Smooth muscle cell of the brain vasculature (primary cell): ENCODE results near the gene DYNC2I2.
"Not testable (repeated sequence)": the region's sequence is repeated elsewhere in the genome, so short reads cannot be mapped to it uniquely, and the experiment has no call there.

Source experiments
- DNase-seq: peaks from one replicate; pipeline ENCODE4 v3.0.0-alpha.2; 2012; ENCODE audit warnings: low read depth, low spot score

Gene DYNC2I2

DNA sequence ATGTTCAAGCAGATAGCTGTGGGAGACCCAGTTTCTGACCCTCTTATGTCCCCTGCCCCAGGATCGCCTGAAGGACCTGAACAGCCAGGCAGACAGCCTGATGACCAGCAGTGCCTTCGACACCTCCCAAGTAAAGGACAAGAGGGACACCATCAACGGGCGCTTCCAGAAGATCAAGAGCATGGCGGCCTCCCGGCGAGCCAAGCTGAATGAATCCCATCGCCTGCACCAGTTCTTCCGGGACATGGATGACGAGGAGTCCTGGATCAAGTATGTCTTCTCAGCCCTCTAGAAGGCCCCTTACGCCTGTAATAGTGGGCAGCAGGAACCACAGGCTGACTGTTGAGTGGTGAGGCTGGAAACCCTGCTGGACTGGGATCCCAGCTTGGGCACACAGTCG is 41.1 kb downstream of the DYNC2I2 start:
- no peak for DNase-seq

DNA sequence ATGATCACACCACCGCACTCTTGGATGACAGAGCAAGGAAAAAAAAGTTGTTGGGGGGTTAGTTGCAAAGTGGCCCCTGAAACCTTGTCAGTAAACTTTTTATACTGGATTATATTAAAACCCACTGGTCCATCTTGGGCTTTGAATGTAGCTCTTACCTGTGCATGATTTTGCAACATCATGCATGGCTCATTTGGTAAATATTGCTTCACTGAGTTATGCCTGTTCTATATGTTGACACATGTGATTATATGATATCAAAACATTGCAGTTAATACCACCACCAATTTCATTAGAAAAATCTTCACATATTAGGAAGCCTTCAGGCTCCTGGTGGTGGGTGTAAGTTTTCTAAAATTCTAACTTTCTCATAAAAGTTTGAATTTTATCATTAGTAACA is 41.9 kb downstream of the DYNC2I2 start:
- DNase-seq = no peak

DNA sequence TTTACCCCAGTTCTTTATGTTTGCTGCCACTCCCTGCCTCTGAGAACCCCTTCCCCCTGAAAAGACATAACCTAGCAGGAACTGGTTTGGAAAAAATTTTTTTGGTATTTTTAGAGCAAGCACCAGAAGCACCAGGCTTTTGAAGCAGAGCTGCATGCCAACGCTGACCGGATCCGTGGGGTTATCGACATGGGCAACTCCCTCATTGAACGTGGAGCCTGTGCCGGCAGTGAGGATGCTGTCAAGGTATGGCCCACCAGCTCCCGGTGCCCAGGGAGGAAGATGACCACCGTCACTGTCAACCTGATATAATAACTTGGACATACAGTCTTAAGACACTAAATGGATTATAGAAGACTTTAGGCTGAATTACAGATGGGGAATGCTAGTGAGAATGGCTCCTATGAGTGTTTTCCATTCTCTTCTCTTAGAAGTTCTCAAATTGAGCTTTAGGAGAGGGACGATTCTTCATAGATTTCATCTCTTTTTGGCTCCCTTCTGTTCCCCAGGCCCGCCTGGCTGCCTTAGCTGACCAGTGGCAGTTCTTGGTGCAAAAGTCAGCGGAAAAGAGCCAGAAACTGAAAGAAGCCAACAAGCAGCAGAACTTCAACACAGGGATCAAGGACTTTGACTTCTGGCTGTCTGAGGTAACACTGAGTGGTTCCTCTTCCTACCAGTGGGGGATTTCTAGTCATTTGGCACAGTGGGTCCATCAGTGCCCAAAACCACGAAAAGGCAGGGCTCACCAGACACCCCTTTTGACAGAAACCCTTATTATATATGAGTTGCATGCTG is 44.9 kb downstream of the DYNC2I2 start:
- no peak for DNase-seq

DNA sequence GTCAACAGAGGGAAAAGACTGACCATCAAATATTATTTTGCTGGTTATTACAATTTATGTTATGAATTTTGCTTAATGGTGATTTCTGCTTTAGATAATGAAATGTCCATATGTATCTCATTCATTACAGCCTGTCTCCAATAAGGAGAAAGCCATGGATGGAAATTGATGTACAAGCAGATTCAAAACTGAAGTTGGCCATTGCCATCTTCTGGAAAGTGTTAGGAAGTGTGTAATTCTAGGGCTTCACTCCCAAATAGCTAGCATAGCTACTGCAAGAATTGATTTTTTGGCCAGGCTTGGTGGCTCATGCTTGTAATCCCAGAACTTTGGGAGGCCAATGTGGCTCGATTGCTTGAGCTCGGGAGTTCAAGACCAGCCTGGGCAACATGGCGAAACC is 45.8 kb downstream of the DYNC2I2 start:
- no peak for DNase-seq

DNA sequence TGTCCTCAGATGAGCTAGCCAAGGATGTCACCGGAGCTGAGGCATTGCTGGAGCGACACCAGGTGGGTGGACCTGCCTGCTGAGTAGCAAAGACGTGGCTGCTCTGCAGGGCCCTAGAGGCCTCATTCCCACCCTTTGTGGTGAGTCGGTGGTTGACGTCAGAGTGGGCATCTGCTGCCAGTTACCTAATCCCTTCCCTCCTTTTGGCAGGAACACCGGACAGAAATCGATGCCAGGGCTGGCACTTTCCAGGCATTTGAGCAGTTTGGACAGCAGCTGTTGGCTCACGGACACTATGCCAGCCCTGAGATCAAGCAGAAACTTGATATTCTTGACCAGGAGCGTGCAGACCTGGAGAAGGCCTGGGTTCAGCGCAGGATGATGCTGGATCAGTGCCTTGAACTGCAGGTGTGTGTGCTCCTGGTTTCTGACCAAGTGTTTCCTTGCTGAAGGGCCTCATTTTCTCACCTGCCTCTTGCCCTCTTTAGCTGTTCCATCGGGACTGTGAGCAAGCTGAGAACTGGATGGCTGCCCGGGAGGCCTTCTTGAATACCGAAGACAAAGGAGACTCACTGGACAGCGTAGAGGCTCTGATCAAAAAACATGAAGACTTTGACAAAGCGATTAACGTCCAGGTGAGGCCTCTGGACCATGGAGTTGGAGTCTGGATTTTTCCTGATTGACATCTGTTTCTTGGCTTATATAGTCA is 48.9 kb downstream of the DYNC2I2 start:
- no peak for DNase-seq

DNA sequence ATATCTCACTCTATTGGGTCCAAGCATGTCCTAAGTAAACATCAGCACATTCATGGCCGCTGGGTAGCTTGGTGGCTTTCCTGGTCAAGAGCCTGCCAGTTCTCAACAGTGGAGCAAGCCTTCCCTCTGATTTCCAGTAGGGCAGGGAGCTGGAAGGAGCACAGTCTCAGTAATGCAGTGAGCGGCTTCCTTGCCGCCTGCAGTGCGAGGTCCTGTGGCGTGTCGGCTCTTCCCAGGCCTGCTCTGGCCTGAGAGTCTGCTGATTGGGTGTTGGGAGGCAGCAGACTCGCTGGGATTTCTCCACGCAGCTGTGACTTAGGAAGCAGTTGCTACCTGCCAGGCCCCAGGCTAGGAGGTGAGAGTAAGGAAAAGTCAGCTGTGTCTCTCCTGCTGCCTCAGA is 53.0 kb downstream of the DYNC2I2 start:
- no peak for DNase-seq

DNA sequence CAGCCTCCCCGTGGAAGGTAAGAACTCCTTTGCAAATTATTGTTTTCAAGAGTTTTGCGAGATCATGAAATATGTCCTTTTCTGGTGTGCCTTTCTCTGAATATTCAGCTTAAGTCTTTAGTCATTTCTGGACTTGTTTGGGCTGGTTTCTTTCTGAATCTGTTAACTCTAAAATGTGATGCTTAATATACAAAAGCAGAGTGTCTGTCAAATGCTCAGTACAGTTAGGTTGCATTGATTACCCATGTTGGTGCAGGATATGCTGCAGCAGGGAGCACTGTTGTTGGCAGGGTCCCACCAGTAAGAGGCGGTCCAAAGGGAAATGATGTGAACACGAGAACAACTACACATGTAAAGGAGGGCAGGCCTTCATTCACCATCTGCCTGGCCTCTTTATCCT is 56.5 kb downstream of the DYNC2I2 start:
- DNase-seq = no peak

DNA sequence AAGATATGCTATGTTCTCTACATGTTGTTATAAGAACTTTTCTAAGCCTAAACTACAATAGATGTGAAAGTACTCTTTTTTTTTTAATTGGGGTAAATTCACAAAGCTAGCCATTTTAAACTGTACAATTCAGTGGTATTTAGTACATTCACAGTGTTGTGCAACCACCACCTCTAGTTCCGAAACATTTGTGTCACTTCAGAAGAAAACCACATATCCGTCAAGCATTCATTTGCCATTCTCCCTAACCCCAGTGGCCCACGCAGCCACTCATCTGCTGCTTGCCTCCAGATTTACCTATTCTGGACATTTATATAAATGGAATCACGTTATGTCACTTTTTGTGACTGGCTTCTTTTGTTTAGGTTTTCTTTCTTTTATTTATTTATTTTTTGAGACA is 61.2 kb downstream of the DYNC2I2 start:
- DNase-seq = no peak

DNA sequence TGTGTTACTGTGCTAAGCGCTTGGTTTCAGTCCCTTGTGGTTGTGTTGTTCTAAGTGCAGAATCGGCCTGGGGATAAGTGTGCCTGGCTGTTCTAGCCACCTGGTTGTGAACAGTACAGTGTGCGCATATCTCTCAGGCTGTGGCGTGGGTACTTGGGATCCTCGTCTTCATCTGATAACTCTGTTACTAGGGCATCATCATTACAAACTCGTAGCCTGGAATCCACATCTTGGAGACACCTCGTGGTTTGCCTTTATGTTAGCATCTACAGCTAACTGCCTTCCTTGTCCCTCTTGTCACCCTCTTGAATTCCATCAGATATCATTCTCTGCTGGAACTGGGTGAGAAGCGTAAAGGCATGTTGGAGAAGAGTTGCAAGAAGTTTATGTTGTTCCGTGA is 62.8 kb downstream of the DYNC2I2 start:
- DNase-seq = no peak

DNA sequence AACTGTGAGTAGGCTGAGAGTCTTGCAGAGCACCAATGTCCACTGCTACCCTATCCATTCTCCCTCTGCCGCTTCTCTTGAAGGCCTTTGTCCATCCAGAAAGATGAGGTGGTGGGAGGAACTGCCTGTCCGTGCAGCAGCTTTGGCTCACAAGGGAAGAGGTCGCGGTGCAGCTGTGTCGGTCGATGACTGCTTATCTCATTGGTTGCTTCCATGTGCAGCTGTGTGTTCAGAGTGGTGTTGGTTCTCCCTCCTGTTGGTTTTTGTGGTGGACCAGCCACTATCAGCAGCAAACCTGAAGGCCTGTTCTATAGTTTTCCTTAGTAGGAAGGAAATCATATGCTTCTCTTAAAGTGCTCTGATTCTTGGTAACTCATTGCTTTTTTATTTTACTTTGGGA is 63.6 kb downstream of the DYNC2I2 start:
- DNase-seq = no peak

DNA sequence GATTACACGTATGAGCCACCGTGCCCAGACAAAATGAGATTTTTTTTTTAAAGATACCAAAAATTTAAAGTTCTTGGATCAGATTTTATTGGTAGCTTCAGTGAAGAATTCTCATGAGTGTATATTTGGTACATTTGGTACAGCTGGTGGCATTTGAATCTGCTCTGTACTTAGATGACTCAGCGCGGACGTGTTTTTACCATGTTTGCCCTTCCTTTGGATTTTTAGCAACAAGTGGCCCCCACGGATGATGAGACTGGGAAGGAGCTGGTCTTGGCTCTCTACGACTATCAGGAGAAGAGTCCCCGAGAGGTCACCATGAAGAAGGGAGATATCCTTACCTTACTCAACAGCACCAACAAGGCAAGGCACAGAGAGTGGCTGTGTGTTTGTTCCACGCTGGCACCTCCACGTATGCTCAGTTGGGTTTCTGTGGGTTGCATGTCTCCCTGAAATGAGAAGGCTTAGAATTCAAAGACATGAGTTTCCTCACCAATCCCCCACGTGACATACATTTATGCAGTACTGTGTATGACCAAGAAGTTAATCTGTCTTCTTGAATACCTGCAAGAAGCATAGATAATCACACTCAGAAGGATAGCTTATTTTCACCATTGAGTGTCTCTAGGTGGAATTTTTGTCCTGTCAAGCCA is 67.9 kb downstream of the DYNC2I2 start:
- no peak for DNase-seq

DNA sequence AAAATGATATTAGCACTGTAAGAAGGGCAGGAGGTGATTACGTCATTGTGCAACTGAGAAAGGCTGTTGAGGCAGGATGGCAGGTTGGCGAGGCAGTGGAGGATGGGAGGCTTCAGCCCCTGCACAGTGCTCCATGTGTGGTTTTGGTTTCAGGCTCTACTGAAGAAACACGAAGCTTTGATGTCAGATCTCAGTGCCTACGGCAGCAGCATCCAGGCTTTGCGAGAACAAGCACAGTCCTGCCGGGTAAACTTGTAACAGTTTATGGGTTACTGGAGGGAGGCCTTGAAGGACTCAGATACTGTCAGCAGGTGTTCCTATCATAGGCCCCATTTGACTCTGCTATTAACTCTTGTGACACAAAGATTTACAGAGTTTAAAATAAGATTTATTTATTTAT is 69.2 kb downstream of the DYNC2I2 start:
- DNase-seq = no peak

DNA sequence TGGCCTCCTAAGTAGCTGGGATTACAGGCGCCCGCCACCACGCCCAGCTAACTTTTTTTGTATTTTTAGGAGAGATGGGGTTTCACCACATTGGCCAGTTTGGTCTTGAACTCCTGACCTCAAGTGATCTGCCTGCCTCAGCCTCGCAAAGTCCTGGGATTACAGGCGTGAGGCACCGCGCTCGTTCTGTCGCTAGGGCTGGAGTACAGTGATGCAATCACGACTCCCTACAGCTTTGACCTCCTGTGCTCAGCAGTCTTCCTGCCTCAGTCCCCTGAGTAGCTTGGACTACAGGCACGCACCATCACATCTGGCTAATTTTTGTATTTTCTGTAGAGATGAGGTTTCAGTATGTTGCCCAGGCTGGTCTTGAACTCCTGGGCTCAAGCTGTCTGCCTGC is 69.7 kb downstream of the DYNC2I2 start:
- not testable (repeated sequence) for DNase-seq

DNA sequence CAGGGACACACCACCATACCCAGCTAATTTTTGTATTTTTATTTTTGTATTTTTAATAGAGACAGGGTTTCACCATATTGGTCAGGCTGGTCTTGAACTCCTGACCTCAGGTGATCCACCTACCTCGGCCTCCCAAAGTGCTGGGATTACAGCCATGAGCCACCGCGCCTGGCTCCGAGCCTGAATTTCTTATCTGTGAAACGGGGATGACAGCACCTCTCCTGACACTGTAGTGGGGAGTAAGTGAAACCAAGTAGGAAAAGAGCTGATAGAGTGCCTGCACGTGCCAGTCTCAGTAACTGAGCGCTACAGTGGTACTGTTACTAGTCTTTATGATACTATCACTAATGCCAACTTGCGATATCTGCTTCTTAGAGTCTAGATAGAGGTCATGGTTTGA is 71.5 kb downstream of the DYNC2I2 start:
- not testable (repeated sequence) for DNase-seq
